Measurements from ENCODE around the gene QSER1. TPM values are rescaled to one million over a fixed set of nuclear protein-coding genes. Genes with fewer than 3 reads are reported as not detected.

Gene QSER1
- total RNA-seq, 1 experiment from 2014 or later, result 111 TPM

DNA sequence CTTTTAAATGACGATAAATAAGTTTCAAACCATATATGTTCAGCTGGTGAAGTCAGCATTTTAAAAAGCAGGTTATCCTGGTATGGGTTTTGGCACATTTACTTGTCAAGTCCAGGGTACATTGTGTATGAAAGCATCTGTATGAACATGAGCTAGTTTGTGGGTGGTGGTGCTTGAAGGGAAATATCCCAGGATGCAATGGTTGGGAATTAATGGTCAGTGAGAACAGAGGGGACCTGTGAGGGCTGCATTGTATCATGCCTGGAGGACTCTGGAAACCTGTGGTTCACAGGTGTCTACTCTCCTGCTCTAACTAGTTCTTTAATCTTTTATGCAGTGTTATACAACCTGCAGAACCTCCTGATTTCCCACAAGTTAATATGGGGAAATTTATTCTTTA lies 128.9 kb downstream of the QSER1 start:
- ChIA-PET POLR2A (ENCODE audit: low non-redundant PET) (no interaction called here), CTCF (interaction anchor here (2.1 kb wide), 1 partner anchor 44 kb away, joined by 5 read pairs; no protein-coding TSS in a partner anchor)
- H3K27ac ChIP-seq (ENCODE audit: low read depth, low read length, poor library complexity, severe bottlenecking), result no peak overlapping the region
- H3K4me3 ChIP-seq (ENCODE audit: low read depth, low read length, poor library complexity, severe bottlenecking), result no peak overlapping the region
- H3K27me3 ChIP-seq (replicated peaks; ENCODE audit: insufficient read depth, low read depth, low read length, poor library complexity), result no peaks in the 10 kb centered on the region
- H3K4me1 ChIP-seq (ENCODE audit: insufficient read depth, low read length, poor library complexity, severe bottlenecking), result peaks cover 28% of the 10 kb centered on the region
- TF ChIP-seq, protein P1, sequence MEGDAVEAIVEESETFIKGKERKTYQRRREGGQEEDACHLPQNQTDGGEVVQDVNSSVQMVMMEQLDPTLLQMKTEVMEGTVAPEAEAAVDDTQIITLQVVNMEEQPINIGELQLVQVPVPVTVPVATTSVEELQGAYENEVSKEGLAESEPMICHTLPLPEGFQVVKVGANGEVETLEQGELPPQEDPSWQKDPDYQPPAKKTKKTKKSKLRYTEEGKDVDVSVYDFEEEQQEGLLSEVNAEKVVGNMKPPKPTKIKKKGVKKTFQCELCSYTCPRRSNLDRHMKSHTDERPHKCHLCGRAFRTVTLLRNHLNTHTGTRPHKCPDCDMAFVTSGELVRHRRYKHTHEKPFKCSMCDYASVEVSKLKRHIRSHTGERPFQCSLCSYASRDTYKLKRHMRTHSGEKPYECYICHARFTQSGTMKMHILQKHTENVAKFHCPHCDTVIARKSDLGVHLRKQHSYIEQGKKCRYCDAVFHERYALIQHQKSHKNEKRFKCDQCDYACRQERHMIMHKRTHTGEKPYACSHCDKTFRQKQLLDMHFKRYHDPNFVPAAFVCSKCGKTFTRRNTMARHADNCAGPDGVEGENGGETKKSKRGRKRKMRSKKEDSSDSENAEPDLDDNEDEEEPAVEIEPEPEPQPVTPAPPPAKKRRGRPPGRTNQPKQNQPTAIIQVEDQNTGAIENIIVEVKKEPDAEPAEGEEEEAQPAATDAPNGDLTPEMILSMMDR (conservative IDR thresholded peaks at IDR 0.05; ENCODE audit: low read depth, low read length), result no peak
- TF ChIP-seq EZH2 (IDR thresholded peaks at IDR 0.05; ENCODE audit: borderline replicate concordance, low read depth, low read length, poor library complexity, severe bottlenecking), result no peak
- no peak for DNase-seq (ENCODE audit: low spot score)
- no peaks in the 10 kb centered on the region for H3K36me3 ChIP-seq (ENCODE audit: insufficient read depth, low read length, poor library complexity, severe bottlenecking)
- intact Hi-C loops (cut with micrococcal nuclease; ENCODE audit: unreplicated experiment), result no loop called here
- no peaks in the 10 kb centered on the region for H3K9me3 ChIP-seq (ENCODE audit: low read depth, low read length, poor library complexity, severe bottlenecking)
- BruUV-seq (replicated peaks), result no TSS peak

DNA sequence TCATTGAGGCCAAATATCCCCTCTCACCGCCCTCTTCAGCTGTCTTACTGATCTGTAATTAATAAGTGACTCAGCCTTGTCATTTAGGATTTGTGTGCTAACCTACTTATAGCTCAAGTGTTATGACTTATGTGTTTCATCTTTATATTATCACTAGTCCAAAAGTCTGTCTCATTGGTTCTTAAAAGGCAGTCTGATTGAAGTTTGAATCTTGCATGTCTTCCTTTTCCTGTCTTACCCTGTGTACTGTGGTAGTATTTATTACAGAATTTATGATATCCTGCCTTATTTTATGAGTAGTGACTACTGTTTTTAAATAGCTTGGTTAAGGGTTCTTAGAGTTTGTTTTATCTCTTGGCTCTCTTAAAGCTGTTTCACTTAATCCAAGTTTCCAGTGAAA lies 129.3 kb downstream of the QSER1 start:
- POLR2A ChIA-PET (ENCODE audit: low non-redundant PET), result no interaction called here
- H3K4me1 ChIP-seq (ENCODE audit: insufficient read depth, low read length, poor library complexity, severe bottlenecking), result peaks cover 24% of the 10 kb centered on the region
- DNase-seq (ENCODE audit: low spot score), result peak; percentile 35
- no peak overlapping the region for H3K27ac ChIP-seq (ENCODE audit: low read depth, low read length, poor library complexity, severe bottlenecking)
- BruUV-seq (replicated peaks), result no TSS peak
- H3K36me3 ChIP-seq (ENCODE audit: insufficient read depth, low read length, poor library complexity, severe bottlenecking), result no peaks in the 10 kb centered on the region
- no peaks in the 10 kb centered on the region for H3K9me3 ChIP-seq (ENCODE audit: low read depth, low read length, poor library complexity, severe bottlenecking)
- H3K27me3 ChIP-seq (replicated peaks; ENCODE audit: insufficient read depth, low read depth, low read length, poor library complexity), result no peaks in the 10 kb centered on the region
- TF ChIP-seq, protein P1 (conservative IDR thresholded peaks at IDR 0.05; ENCODE audit: low read depth, low read length), result no peak
- TF ChIP-seq EZH2 (IDR thresholded peaks at IDR 0.05; ENCODE audit: borderline replicate concordance, low read depth, low read length, poor library complexity, severe bottlenecking), result no peak
- no peak overlapping the region for H3K4me3 ChIP-seq (ENCODE audit: low read depth, low read length, poor library complexity, severe bottlenecking)
- intact Hi-C loops (cut with micrococcal nuclease; ENCODE audit: unreplicated experiment), result no loop called here
- CTCF ChIA-PET, result interaction anchor here (2.1 kb wide), 1 partner anchor 44 kb away, joined by 5 read pairs; no protein-coding TSS in a partner anchor

DNA sequence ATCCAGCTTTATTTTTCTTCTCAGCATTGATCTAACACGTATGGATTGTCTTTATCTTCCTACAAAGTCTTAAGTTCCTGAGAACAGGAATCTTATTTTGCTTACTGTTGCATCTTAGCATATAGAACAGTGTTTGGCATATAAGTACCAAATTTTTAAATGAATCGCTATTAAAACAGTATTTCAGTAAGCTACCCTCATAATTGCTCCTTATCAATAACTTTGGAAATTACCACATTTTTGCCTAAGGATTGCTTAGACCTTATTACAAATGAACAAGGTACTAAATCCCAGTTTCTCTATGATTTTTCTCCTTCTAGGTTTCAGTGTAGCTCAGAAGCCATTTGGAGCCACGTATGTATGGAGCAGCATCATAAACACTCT lies 132.7 kb downstream of the QSER1 start:
- no peaks in the 10 kb centered on the region for H3K27me3 ChIP-seq (replicated peaks; ENCODE audit: insufficient read depth, low read depth, low read length, poor library complexity)
- POLR2A ChIA-PET (ENCODE audit: low non-redundant PET), result no interaction called here
- no TSS peak for BruUV-seq (replicated peaks)
- DNase-seq (ENCODE audit: low spot score), result no peak
- no peak overlapping the region for H3K4me3 ChIP-seq (ENCODE audit: low read depth, low read length, poor library complexity, severe bottlenecking)
- H3K27ac ChIP-seq (ENCODE audit: low read depth, low read length, poor library complexity, severe bottlenecking), result no peak overlapping the region
- H3K9me3 ChIP-seq (ENCODE audit: low read depth, low read length, poor library complexity, severe bottlenecking), result no peaks in the 10 kb centered on the region
- H3K36me3 ChIP-seq (ENCODE audit: insufficient read depth, low read length, poor library complexity, severe bottlenecking), result no peaks in the 10 kb centered on the region
- peaks cover 20% of the 10 kb centered on the region for H3K4me1 ChIP-seq (ENCODE audit: insufficient read depth, low read length, poor library complexity, severe bottlenecking)
- CTCF ChIA-PET, result interaction anchor here (1.1 kb wide), 1 partner anchor 9 kb away, joined by 3 read pairs; the partner anchor contains the start of gene DEPDC7
- TF ChIP-seq, protein P1 (conservative IDR thresholded peaks at IDR 0.05; ENCODE audit: low read depth, low read length), result no peak
- TF ChIP-seq EZH2 (IDR thresholded peaks at IDR 0.05; ENCODE audit: borderline replicate concordance, low read depth, low read length, poor library complexity, severe bottlenecking), result no peak
- intact Hi-C loops (cut with micrococcal nuclease; ENCODE audit: unreplicated experiment), result no loop called here
